SU-DHL-6 (cell line): ENCODE measurements around the gene ATP5PB.

Source experiments
- CTCF ChIP-seq: fragments of 200-600 bp; sonication (generic); IDR thresholded peaks from one replicate; pipeline ENCODE4 v1.5.1; 2017; ENCODE audit warnings: antibody characterized with exemption, mild to moderate bottlenecking, low read length, moderate library complexity; ENCODE audit not compliant: insufficient read depth, poor library complexity, severe bottlenecking
- EZH2phosphoT487 ChIP-seq: fragments of 200-600 bp; sonication (generic), shearing (Covaris generic); conservative IDR thresholded peaks from 2 replicates; pipeline ENCODE4 v1.6.1; 2018; ENCODE audit warnings: mild to moderate bottlenecking, antibody characterized with exemption, low read length, moderate library complexity, mixed read lengths

GRCh38 chr1:111463029-111463683, 13.9 kb downstream of the ATP5PB start:
- TF ChIP-seq CTCF (no peak), EZH2phosphoT487 (no peak)
